Omental fat pad (tissue), 4 donors: ENCODE data around the gene EPHA1. TPM values are rescaled to one million over a fixed set of nuclear protein-coding genes. Genes with fewer than 3 reads are reported as not detected.

Experiments
- ATAC-seq: fragments of 150-250 bp; one replicate; pipeline ENCODE4 v1.9.1; 2016; ENCODE audit warnings: mild to moderate bottlenecking, moderate library complexity; ENCODE audit not compliant: low FRiP score
- DNase-seq: peaks from one replicate; pipeline ENCODE4 v3.0.0-alpha.2; 2019; ENCODE audit warnings: low spot score
- total RNA-seq, 4 donors: library from RNA; depleted of rRNA; stranded (reverse); fragments of >200 nt; gene quantifications; one replicate each; pipeline ENCODE4 v1.1.0, GENCODE V29; 2016
- TF ChIP-seq, protein P1 (sequence below), 3 donors: fragments of 450-650 bp; IDR thresholded peaks; one replicate each; pipeline ENCODE4 v1.5.1; 2016 to 2017; ENCODE audit warnings: antibody characterized with exemption in 3 of 3, mild to moderate bottlenecking in 3 of 3, moderate library complexity in 2 of 3

EPHA1 gene
- total RNA-seq, 4 donors from 2014 or later: 0.13 to 0.46 TPM; not detected in 2

GRCh38 chr7:143351574-143351973, 57.1 kb downstream of the EPHA1 start:
- ATAC-seq (no peak), DNase-seq (no peak)
- TF ChIP-seq, protein P1, sequence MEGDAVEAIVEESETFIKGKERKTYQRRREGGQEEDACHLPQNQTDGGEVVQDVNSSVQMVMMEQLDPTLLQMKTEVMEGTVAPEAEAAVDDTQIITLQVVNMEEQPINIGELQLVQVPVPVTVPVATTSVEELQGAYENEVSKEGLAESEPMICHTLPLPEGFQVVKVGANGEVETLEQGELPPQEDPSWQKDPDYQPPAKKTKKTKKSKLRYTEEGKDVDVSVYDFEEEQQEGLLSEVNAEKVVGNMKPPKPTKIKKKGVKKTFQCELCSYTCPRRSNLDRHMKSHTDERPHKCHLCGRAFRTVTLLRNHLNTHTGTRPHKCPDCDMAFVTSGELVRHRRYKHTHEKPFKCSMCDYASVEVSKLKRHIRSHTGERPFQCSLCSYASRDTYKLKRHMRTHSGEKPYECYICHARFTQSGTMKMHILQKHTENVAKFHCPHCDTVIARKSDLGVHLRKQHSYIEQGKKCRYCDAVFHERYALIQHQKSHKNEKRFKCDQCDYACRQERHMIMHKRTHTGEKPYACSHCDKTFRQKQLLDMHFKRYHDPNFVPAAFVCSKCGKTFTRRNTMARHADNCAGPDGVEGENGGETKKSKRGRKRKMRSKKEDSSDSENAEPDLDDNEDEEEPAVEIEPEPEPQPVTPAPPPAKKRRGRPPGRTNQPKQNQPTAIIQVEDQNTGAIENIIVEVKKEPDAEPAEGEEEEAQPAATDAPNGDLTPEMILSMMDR (IDR thresholded peaks at IDR 0.05): no peak

- DNase-seq: no peak
Measured at GRCh38 chr7:143351060-143351459, 57.6 kb downstream of the EPHA1 start.

GRCh38 chr7:143347950-143348349, 60.7 kb downstream of the EPHA1 start:
- TF ChIP-seq, protein P1 (IDR thresholded peaks at IDR 0.05): no peak
- ATAC-seq (no peak), DNase-seq (no peak)

More at GRCh38 chr7:143351060-143351459, 57.6 kb downstream of the EPHA1 start:
- TF ChIP-seq, protein P1 (IDR thresholded peaks at IDR 0.05): no peak
- ATAC-seq: no peak

- ATAC-seq (no peak), DNase-seq (no peak)
- TF ChIP-seq, protein P1 (IDR thresholded peaks at IDR 0.05): no peak
Measured at GRCh38 chr7:143346018-143346417, 62.6 kb downstream of the EPHA1 start.

- DNase-seq: no peak
- TF ChIP-seq, protein P1 (IDR thresholded peaks at IDR 0.05): no peak
- peak; percentile 84 for ATAC-seq
Measured at GRCh38 chr7:143345428-143345900, 63.2 kb downstream of the EPHA1 start.

DNA sequence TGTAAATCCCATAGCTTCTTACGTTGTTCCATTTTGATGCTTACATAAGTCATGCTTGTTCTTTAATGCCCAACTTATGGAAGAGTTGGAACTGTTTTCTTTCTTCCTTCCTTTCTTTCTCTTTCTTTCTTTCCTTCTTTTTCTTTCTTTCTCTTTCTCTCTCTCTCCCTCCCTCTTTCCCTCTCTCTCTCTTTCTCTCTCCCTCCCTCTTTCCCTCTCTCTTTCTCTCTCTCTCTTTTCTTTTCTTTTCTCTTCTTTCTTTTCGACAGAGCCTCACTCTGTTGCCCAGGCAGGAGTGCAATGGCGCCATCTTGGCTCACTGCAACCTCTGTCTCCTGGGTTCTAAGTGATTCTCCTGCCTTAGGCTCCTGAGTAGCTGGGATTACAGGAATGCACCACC, 65.1 kb downstream of the EPHA1 start:
- ATAC-seq (no peak), DNase-seq (no peak)
- TF ChIP-seq, protein P1 (IDR thresholded peaks at IDR 0.05): no peak

DNA sequence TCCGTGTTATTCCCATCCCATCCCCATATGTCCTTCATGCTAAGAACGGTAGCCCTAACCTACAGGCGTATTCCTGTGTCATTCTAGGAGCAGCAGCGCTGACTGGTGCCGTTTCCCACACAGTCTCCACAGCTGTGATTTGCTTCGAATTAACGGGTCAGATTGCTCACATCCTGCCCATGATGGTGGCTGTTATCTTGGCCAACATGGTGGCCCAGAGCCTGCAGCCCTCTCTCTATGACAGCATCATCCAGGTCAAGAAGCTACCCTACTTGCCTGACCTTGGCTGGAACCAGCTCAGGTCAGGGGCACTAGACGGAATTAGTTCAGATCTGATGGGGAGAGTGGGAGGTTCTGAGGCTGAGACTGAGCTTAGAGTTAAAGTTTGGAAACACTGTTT, 66.8 kb downstream of the EPHA1 start:
- DNase-seq (no peak), ATAC-seq (no peak)
- TF ChIP-seq, protein P1 (IDR thresholded peaks at IDR 0.05): no peak
